Epithelial cell of esophagus (primary cell): ENCODE results near the gene FBXL13.

Experiments
- DNase-seq: peaks from one replicate; pipeline ENCODE4 v3.0.0; 2010; ENCODE audit warnings: low read depth
- H3K4me3 ChIP-seq: 2 replicates; pipeline ENCODE4 v1.5.1; 2011; ENCODE audit warnings: mild to moderate bottlenecking, low read length, control low read depth
- TF ChIP-seq, protein P1 (sequence below): IDR thresholded peaks from 2 replicates; pipeline ENCODE4 v1.5.1; 2011; ENCODE audit warnings: low read depth, mild to moderate bottlenecking, low read length, control low read depth, inconsistent platforms; ENCODE audit not compliant: insufficient read depth; ENCODE audit errors: missing control alignments

Gene FBXL13

GRCh38 chr7:102834999-102835398 is 239.6 kb downstream of the FBXL13 start:
- TF ChIP-seq, protein P1, sequence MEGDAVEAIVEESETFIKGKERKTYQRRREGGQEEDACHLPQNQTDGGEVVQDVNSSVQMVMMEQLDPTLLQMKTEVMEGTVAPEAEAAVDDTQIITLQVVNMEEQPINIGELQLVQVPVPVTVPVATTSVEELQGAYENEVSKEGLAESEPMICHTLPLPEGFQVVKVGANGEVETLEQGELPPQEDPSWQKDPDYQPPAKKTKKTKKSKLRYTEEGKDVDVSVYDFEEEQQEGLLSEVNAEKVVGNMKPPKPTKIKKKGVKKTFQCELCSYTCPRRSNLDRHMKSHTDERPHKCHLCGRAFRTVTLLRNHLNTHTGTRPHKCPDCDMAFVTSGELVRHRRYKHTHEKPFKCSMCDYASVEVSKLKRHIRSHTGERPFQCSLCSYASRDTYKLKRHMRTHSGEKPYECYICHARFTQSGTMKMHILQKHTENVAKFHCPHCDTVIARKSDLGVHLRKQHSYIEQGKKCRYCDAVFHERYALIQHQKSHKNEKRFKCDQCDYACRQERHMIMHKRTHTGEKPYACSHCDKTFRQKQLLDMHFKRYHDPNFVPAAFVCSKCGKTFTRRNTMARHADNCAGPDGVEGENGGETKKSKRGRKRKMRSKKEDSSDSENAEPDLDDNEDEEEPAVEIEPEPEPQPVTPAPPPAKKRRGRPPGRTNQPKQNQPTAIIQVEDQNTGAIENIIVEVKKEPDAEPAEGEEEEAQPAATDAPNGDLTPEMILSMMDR: no peak
- H3K4me3 ChIP-seq: no peak overlapping the region
- DNase-seq: peak; percentile 92

- H3K4me3 ChIP-seq: no peak overlapping the region
- TF ChIP-seq, protein P1: no peak
- DNase-seq: no peak
Measured at GRCh38 chr7:102834466-102834865, 240.1 kb downstream of the FBXL13 start.

DNA sequence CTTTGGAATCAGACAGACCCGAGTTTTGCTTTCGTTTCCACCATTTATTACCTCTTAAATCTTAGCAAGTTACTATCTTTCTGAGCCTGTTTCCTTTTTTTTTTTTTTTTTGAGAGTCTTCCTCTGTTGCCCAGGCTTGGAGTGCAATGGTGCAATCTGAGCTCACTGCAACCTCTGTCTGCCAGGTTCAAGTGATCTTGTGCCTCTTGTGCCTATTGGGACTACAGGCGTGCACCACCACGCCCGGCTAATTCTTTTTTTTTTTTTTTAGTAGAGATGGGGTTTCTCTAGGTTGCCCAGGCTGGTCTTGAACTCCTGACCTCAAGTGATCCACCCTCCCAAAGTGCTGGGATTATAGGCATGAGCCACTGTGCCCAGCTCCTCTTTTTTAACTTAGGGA is 241.3 kb downstream of the FBXL13 start:
- DNase-seq: no peak
- no peak overlapping the region for H3K4me3 ChIP-seq
- TF ChIP-seq, protein P1: no peak

DNA sequence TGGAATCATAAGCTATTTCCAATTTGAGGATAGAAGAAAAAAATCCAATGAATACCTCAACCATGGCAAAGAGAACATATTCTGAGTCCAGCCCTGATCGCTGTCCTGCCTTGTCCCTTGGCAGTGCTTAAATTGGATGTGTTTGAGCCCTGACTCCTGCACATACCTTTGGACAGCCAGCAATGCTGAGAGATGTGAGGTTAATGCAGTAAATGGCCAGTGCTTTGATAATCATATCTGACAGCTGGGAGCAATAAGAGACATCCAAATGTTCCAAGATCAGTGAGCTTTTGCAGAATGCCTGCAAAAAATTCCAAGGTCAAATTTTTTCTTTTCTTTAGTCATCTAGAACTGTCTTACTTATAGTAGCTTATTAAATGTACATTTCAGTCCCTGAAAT is 241.9 kb downstream of the FBXL13 start:
- no peak for DNase-seq
- H3K4me3 ChIP-seq: no peak overlapping the region
- TF ChIP-seq, protein P1: no peak

- DNase-seq: no peak
- TF ChIP-seq, protein P1: no peak
- H3K4me3 ChIP-seq: no peak overlapping the region
Measured at GRCh38 chr7:102830197-102830596, 244.4 kb downstream of the FBXL13 start.

DNA sequence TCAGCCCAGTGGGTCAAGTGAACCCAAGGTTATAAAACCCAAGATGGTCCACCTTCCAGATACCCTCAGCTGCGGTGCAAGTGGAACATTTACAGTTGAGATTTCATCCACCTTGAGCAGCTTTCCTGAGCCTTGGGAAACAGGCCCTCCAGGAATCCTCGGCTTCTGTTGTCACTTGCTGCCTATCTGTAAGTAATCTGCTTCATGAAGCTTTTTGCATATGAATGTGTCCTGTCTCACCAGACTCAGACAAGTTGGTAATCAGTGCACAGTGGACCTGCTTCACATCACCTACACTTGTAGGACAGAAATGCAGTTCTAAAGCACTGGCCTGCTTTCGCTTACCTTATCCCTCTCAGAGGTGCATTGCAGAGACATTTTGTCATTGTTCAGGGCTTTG is 245.5 kb downstream of the FBXL13 start:
- no peak overlapping the region for H3K4me3 ChIP-seq
- no peak for DNase-seq
- TF ChIP-seq, protein P1: no peak

DNA sequence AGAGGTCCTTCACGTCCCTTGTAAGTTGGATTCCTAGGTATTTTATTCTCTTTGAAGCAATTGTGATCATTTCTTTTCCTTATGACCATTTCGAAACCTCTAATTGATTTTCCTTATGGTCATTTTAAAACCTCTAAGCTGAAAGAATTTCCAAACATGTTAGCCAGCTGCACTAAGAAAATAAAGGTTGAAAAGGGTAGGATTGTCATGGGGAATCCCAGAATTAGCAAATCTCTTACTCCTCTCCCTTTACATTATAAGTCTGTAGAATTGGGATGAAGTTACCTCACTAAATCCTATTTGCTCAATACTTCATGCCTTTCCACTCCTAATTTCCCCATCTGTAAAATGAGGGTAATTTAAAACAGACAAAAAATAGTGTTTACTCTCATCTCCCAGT is 246.3 kb downstream of the FBXL13 start:
- peak; percentile 15 for DNase-seq
- no peak overlapping the region for H3K4me3 ChIP-seq
- TF ChIP-seq, protein P1: no peak
